DND-41 (cell line): Measurements from ENCODE around the gene JAKMIP2.

Experiments used
- ATAC-seq: fragments of 200-7000 bp; cut with Tn5 transposase; 3 replicates; pipeline ENCODE4 v1.9.1; 2021; ENCODE audit warnings: low read depth; ENCODE audit not compliant: insufficient read depth
- DNase-seq: peaks from one replicate; pipeline ENCODE4 v3.0.0-alpha.2; 2020
- H2AFZ ChIP-seq: 2 replicates; pipeline ENCODE4 v1.6.0; 2012; ENCODE audit warnings: low read depth, low read length
- H3K27ac ChIP-seq: 2 replicates; pipeline ENCODE4 v1.5.1; 2012; ENCODE audit warnings: low read length, inconsistent platforms
- H3K27me3 ChIP-seq: fragments of 200-600 bp; sonication (generic); 2 replicates; pipeline ENCODE4 v1.6.0; 2012; ENCODE audit warnings: low read length, mild to moderate bottlenecking, inconsistent platforms; ENCODE audit not compliant: insufficient read depth, poor library complexity
- H3K36me3 ChIP-seq: 2 replicates; pipeline ENCODE4 v1.5.1; 2012; ENCODE audit warnings: low read length, inconsistent platforms; ENCODE audit not compliant: insufficient read depth
- H3K4me1 ChIP-seq: 2 replicates; pipeline ENCODE4 v1.5.1; 2012; ENCODE audit warnings: mild to moderate bottlenecking, low read length; ENCODE audit not compliant: insufficient read depth
- H3K4me2 ChIP-seq: 2 replicates; pipeline ENCODE4 v1.6.0; 2012; ENCODE audit warnings: mild to moderate bottlenecking, moderate library complexity, low read length, inconsistent platforms; ENCODE audit not compliant: insufficient read depth
- H3K4me3 ChIP-seq, 2 experiments: fragments of 200-600 bp in 1 of 2; shearing (Covaris generic) in 1 of 2; 2 replicates each; pipeline ENCODE4 v1.5.1; 2012 to 2016; ENCODE audit warnings: inconsistent platforms in 2 of 2, low read length in 2 of 2, mild to moderate bottlenecking in 2 of 2, low read depth in 1 of 2, moderate library complexity in 1 of 2
- H3K79me2 ChIP-seq: 2 replicates; pipeline ENCODE4 v1.6.0; 2012; ENCODE audit warnings: low read length, inconsistent platforms; ENCODE audit not compliant: insufficient read depth
- H3K9ac ChIP-seq: 2 replicates; pipeline ENCODE4 v1.6.0; 2012; ENCODE audit warnings: low read depth, mild to moderate bottlenecking, inconsistent platforms, low read length, moderate library complexity
- H3K9me3 ChIP-seq: 2 replicates; pipeline ENCODE4 v1.5.1; 2012; ENCODE audit warnings: low read length, moderate library complexity, mild to moderate bottlenecking, inconsistent platforms; ENCODE audit not compliant: insufficient read depth, severe bottlenecking
- H4K20me1 ChIP-seq: 2 replicates; pipeline ENCODE4 v1.6.0; 2012; ENCODE audit warnings: low read length; ENCODE audit not compliant: insufficient read depth
- EZH2 ChIP-seq: IDR thresholded peaks from 3 replicates; pipeline ENCODE4 v1.6.1; 2012; ENCODE audit warnings: borderline replicate concordance, low read depth, mild to moderate bottlenecking, moderate library complexity, low read length, inconsistent platforms; ENCODE audit not compliant: severe bottlenecking
- TF ChIP-seq, protein P1 (sequence below): IDR thresholded peaks from 2 replicates; pipeline ENCODE4 v1.5.1; 2012; ENCODE audit warnings: borderline replicate concordance, low read length, moderate library complexity, mild to moderate bottlenecking; ENCODE audit not compliant: poor library complexity, severe bottlenecking; ENCODE audit errors: extremely low read depth

JAKMIP2 gene

DNA sequence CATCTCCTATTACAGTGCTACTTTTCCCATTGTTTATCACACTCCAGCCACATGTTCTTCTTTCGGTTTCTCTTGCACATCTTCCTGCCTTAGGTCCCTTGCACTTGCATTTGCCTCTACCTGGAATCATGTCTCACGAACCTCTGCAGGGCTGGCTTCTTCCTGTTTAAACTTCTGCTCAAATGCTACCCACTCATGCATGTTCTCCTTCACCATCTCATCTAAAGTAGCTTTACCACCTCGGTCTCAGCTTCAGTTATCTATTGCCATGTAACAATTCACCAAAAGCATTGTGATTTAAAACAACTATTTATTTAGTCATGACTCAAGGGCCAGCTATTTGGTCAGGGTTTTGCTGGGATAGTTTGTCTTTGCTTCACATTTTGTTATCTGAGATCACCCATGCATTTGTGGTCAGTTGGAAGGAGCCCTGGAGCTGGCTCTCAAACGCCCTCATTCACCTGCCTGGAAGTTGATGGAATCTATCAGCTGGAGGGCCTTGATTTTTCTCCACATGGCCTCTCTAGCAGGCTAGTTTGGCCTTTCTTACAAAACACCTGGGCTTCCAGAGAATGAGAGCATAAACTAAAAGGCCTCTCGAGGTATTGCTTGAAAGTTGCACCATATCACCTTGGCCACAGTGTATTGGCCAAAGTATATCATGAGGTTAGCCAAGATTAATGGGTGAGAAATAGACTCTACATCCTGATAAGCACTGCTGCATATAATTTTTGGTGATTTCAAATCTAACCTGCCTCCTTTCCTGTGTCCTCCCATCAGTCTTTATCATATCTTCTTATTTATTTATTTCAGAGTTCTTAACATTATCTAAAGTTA lies 27.5 kb upstream of the JAKMIP2 start:
- Histone ChIP-seq H3K4me3 (no peak overlapping the region), H3K27me3 (no peaks in the 10 kb centered on the region), H3K36me3 (no peaks in the 10 kb centered on the region), H3K4me1 (no peaks in the 10 kb centered on the region), H2AFZ (no peak overlapping the region), H3K27ac (no peak overlapping the region), H3K9me3 (no peaks in the 10 kb centered on the region), H3K79me2 (no peaks in the 10 kb centered on the region), H3K9ac (no peak overlapping the region), H4K20me1 (no peaks in the 10 kb centered on the region), H3K4me2 (no peak overlapping the region)
- no peak for DNase-seq
- ATAC-seq: no peak
- TF ChIP-seq, protein P1, sequence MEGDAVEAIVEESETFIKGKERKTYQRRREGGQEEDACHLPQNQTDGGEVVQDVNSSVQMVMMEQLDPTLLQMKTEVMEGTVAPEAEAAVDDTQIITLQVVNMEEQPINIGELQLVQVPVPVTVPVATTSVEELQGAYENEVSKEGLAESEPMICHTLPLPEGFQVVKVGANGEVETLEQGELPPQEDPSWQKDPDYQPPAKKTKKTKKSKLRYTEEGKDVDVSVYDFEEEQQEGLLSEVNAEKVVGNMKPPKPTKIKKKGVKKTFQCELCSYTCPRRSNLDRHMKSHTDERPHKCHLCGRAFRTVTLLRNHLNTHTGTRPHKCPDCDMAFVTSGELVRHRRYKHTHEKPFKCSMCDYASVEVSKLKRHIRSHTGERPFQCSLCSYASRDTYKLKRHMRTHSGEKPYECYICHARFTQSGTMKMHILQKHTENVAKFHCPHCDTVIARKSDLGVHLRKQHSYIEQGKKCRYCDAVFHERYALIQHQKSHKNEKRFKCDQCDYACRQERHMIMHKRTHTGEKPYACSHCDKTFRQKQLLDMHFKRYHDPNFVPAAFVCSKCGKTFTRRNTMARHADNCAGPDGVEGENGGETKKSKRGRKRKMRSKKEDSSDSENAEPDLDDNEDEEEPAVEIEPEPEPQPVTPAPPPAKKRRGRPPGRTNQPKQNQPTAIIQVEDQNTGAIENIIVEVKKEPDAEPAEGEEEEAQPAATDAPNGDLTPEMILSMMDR: no peak
- no peak for TF ChIP-seq EZH2

DNA sequence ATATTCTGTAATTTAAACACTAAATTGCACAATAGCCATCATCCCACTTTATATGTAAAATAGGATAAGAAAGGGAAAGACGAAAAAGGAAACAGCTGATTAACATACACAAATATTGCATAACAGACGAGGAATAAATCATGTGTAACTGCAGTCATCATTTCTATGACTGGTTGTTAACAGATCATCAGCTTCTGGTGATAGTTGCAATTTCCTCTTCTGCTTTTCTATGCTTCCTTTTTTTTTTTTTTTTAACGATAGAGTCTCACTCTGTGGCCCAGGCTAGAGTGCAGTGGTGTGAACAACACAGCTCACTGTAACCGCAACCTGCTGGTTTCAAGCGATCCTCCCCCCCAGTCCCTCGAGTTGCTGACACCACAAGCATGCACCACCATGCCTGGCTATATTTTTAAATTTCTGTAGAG lies 22.5 kb upstream of the JAKMIP2 start:
- Histone ChIP-seq H3K4me3 (no peak overlapping the region), H3K9me3 (no peaks in the 10 kb centered on the region), H2AFZ (no peak overlapping the region), H3K4me2 (no peak overlapping the region), H3K27ac (no peak overlapping the region), H3K4me1 (no peaks in the 10 kb centered on the region), H3K27me3 (no peaks in the 10 kb centered on the region), H3K9ac (no peak overlapping the region), H4K20me1 (no peaks in the 10 kb centered on the region), H3K36me3 (no peaks in the 10 kb centered on the region), H3K79me2 (no peaks in the 10 kb centered on the region)
- DNase-seq: no peak
- no peak for ATAC-seq
- no peak for TF ChIP-seq EZH2
- TF ChIP-seq, protein P1: no peak

DNA sequence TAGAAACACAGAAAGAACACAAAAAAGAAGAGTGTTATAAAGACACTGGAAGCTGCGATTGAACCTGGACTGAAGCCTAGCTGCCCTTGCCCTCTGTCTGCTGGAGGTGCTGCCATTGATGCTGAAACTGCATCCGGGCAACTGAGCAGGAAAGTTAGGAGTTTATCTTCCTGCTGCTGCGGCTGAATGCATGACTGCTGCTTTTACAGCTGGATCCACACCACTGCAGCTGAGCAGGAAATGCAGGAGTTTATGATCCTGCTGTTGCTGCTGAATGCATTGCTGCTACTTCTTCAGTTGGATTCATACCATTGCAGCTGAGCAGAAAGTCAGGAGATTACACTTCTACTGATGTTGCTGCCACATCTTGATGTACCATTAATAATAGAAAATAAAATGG lies 21.8 kb upstream of the JAKMIP2 start:
- H3K27me3 ChIP-seq: no peaks in the 10 kb centered on the region
- no peaks in the 10 kb centered on the region for H4K20me1 ChIP-seq
- DNase-seq (no peak), ATAC-seq (no peak)
- H3K4me1 ChIP-seq: no peaks in the 10 kb centered on the region
- no peaks in the 10 kb centered on the region for H3K36me3 ChIP-seq
- H3K79me2 ChIP-seq: no peaks in the 10 kb centered on the region
- no peak overlapping the region for H3K4me3 ChIP-seq
- TF ChIP-seq EZH2: no peak
- TF ChIP-seq, protein P1: no peak
- H3K4me2 ChIP-seq: no peak overlapping the region
- H3K9ac ChIP-seq: no peak overlapping the region
- H3K9me3 ChIP-seq: no peaks in the 10 kb centered on the region
- H3K27ac ChIP-seq: no peak overlapping the region
- no peak overlapping the region for H2AFZ ChIP-seq
